ENCODE measurements around the gene ATXN7L2.

Gene ATXN7L2

GRCh38 chr1:109527846-109528695 lies 44.4 kb downstream of the ATXN7L2 start:
- DNase-seq (ENCODE audit: low read depth) = no peak

DNA sequence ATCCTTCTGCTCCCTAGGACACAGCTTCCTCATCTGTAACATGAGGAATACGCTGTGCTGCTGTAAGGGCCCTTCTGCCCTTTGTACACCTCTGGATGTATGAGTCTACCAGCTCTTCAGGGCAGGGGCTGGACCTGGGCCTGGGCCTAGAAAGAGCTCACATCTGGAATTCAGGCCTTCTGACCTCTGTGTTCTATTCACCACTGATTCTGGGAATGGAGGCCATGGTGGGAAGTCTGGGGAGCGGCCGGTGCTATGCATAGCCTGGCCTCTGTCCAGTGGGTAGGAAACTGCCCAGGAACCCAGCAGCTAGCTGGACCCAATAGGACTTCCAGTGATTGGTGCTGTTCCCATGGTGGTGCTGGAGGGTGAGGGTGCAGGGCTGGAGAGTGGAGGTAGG lies 45.0 kb downstream of the ATXN7L2 start:
- DNase-seq (ENCODE audit: low read depth) = no peak

DNA sequence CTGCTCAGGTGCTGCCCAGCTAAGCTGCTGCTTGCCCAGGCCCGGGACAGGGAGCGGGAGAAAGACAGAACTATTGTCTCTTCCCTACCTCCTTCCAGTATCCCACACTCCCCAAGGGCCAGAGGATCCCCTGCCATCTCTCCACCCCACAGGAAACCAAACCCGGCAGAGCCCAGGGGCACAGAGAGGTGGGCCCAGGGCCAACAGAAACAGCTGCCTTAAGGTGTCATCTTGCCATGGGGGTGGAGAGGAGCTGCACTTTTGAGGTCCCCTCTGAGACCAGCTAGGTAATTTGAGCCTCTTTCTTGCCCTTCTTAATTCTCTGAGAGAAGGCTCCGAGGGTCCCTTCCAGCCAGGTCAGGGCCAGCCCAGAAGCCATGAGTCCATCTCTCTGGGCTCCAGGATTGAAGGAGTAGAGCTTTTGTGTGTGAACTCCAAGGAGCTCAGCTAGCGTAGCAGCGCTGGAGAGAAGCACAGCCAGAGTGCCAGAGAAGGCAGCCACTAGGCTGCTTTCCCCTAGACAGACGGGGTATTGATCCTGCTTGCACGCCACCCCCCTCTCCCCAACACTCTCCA lies 46.3 kb downstream of the ATXN7L2 start:
- DNase-seq (ENCODE audit: low read depth) = no peak

GRCh38 chr1:109530457-109531087 lies 46.9 kb downstream of the ATXN7L2 start:
- DNase-seq (ENCODE audit: low read depth) = no peak

GRCh38 chr1:109531380-109531779 lies 47.7 kb downstream of the ATXN7L2 start:
- no peak for DNase-seq (ENCODE audit: low read depth)

- DNase-seq (ENCODE audit: low read depth) = no peak
Measured at GRCh38 chr1:109531826-109532364, 48.2 kb downstream of the ATXN7L2 start.

GRCh38 chr1:109532365-109533136 lies 48.8 kb downstream of the ATXN7L2 start:
- DNase-seq (ENCODE audit: low read depth) = peak; percentile 92

GRCh38 chr1:109534307-109534858 lies 50.7 kb downstream of the ATXN7L2 start:
- no peak for DNase-seq (ENCODE audit: low read depth)

GRCh38 chr1:109535481-109535880 lies 51.8 kb downstream of the ATXN7L2 start:
- DNase-seq (ENCODE audit: low read depth) = no peak

DNA sequence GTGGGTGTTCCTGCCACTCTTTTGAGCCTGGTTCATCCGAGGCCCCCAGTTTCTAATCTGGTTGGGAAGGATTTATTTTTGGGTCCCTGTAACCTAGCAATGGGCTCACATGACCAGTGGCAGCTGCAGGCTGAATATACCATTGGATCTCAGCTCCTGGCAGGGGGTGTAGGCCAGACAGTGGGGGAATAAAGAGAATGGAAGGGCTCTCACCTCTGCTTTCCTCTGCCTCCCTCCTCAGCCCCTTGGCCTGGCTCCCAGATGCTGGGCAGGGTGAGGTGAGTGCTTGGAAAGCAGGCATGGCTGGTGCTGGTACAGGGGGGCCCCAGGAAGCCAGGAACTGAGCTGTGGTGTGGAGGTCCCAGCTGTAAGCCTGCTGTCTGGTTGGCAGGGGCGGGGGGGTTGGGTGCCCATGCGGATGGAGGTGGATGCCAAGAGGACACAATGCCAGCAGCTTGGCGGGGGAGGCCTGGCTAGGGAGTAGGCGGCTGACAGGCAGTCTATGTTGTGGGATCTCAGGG lies 52.3 kb downstream of the ATXN7L2 start:
- no peak for DNase-seq (ENCODE audit: low read depth)

- DNase-seq (ENCODE audit: low read depth) = no peak
Measured at GRCh38 chr1:109537450-109538178, 53.9 kb downstream of the ATXN7L2 start.

- no peak for DNase-seq (ENCODE audit: low read depth)
Measured at GRCh38 chr1:109538827-109539555, 55.3 kb downstream of the ATXN7L2 start.

- DNase-seq (ENCODE audit: low read depth) = no peak
Measured at GRCh38 chr1:109539676-109540075, 56.0 kb downstream of the ATXN7L2 start, which contains the start of gene GPR61. Gene GPR61 (plus strand): TSS chr1:109539872. CDS start chr1:109543023, 3,151 bp downstream.

DNA sequence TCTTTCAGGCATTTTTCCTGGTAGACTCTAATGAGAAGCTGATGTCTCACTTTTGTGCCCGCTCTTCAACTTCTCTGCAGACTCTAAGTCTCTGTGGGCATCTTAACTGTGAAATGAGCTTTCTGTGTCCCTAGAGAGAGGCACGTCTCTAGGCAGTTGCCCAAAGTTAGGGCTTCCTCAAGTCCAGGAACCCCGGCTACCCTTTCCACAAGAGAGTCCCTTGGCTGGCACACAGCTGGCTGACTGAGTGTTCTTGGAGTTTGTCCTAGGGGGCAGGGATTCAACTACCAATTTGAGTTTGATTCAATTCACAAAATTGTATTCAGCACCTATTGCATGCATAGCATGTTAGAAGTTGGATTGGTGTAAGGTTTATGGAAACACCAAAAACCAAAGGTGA lies 57.4 kb downstream of the ATXN7L2 start:
- DNase-seq (ENCODE audit: low read depth) = no peak
